PC-3 (cell line): ENCODE data around the gene NCS1. TPM values are rescaled to one million over a fixed set of nuclear protein-coding genes. Genes with fewer than 3 reads are reported as not detected.

Experiments used
- ATAC-seq: fragments of 200-7000 bp; cut with Tn5 transposase; 2 replicates; pipeline ENCODE4 v1.9.1; 2020; ENCODE audit warnings: mild to moderate bottlenecking, moderate library complexity
- BruUV-seq: library from RNA; stranded (reverse); fragments of 400-500 nt; replicated peaks from 2 replicates; lab custom pipeline; 2021; lab: Mats Ljungman, UMichigan
- CTCF ChIA-PET: fragments of 300-600 bp; sonication (Branson Sonifier 250); formaldehyde crosslinking; loops from one replicate; lab custom pipeline; 2022; ENCODE audit warnings: antibody characterized with exemption; lab: Charles Lee
- POLR2A ChIA-PET: fragments of 300-600 bp; sonication (Branson Sonifier 250); formaldehyde crosslinking; loops from one replicate; lab custom pipeline; 2022; ENCODE audit warnings: antibody characterized with exemption; ENCODE audit not compliant: unreplicated experiment; lab: Charles Lee
- DNase-seq: peaks from one replicate; pipeline ENCODE4 v3.0.0-alpha.2; 2015
- H2AFZ ChIP-seq: fragments of 300-600 bp; sonication (generic); 2 replicates; pipeline ENCODE4 v1.6.0; 2016; ENCODE audit warnings: antibody characterized with exemption, low read length
- H3F3A ChIP-seq: fragments of 300-600 bp; sonication (generic); one replicate; pipeline ENCODE4 v1.6.0; 2017; ENCODE audit warnings: antibody characterized with exemption, low read length, control low read depth, mild to moderate bottlenecking; ENCODE audit not compliant: unreplicated experiment
- H3K27ac ChIP-seq: fragments of 300-600 bp; sonication (generic); 2 replicates; pipeline ENCODE4 v1.5.1; 2016; ENCODE audit warnings: mild to moderate bottlenecking, low read length
- H3K27me3 ChIP-seq: fragments of 300-600 bp; sonication (generic); 2 replicates; pipeline ENCODE4 v1.6.1; 2016; ENCODE audit warnings: low read length, mixed read lengths
- H3K36me3 ChIP-seq: fragments of 300-600 bp; sonication (generic); 2 replicates; pipeline ENCODE4 v1.6.1; 2016; ENCODE audit warnings: low read depth, mixed run types, low read length, mixed read lengths
- H3K4me1 ChIP-seq: fragments of 300-600 bp; sonication (generic); 2 replicates; pipeline ENCODE4 v1.5.1; 2016; ENCODE audit warnings: low read length; ENCODE audit not compliant: insufficient read depth
- H3K4me2 ChIP-seq: fragments of 300-600 bp; sonication (generic); 2 replicates; pipeline ENCODE4 v1.6.0; 2016; ENCODE audit warnings: low read length
- H3K4me3 ChIP-seq: fragments of 300-600 bp; sonication (generic); 2 replicates; pipeline ENCODE4 v1.5.1; 2016; ENCODE audit warnings: mild to moderate bottlenecking, low read length, mixed read lengths
- H3K79me2 ChIP-seq: fragments of 300-600 bp; sonication (generic); 2 replicates; pipeline ENCODE4 v1.6.1; 2017; ENCODE audit warnings: low read length, mixed read lengths
- H3K9ac ChIP-seq: fragments of 300-600 bp; sonication (generic); 2 replicates; pipeline ENCODE4 v1.6.0; 2016; ENCODE audit warnings: mild to moderate bottlenecking, low read length
- H3K9me2 ChIP-seq: fragments of 300-600 bp; sonication (generic); replicated peaks from 2 replicates; pipeline ENCODE4 v1.6.1; 2016; ENCODE audit warnings: mixed run types, low read length, mixed read lengths
- H3K9me3 ChIP-seq: fragments of 300-600 bp; sonication (generic); 2 replicates; pipeline ENCODE4 v1.6.1; 2016; ENCODE audit warnings: low read length, mixed read lengths
- H4K20me1 ChIP-seq: fragments of 300-600 bp; sonication (generic); 2 replicates; pipeline ENCODE4 v1.6.1; 2016; ENCODE audit warnings: low read length, mixed read lengths
- EZH2 ChIP-seq: fragments of 300-600 bp; sonication (generic); IDR thresholded peaks from one replicate; pipeline ENCODE4 v1.6.1; 2017; ENCODE audit warnings: antibody characterized with exemption, mild to moderate bottlenecking, low read length; ENCODE audit not compliant: unreplicated experiment
- EZH2phosphoT487 ChIP-seq: fragments of 300-600 bp; sonication (generic); IDR thresholded peaks from 2 replicates; pipeline ENCODE4 v1.6.1; 2018; ENCODE audit warnings: mild to moderate bottlenecking, antibody characterized with exemption, low read length, borderline replicate concordance
- intact Hi-C: fragments of 100-400 bp; cut with micrococcal nuclease; formaldehyde crosslinking; loops from 2 replicates; pipeline ENCODE4 v1.9.0; 2023
- total RNA-seq: library from RNA; depleted of rRNA; stranded (reverse); fragments of >200 nt; gene quantifications from 2 replicates; pipeline ENCODE4 v1.2.3, GENCODE V29; 2014
- TF ChIP-seq, protein P1 (sequence below): fragments of 300-600 bp; sonication (generic); conservative IDR thresholded peaks from 2 replicates; pipeline ENCODE4 v1.5.1; 2017; ENCODE audit warnings: antibody characterized with exemption, low read depth, mild to moderate bottlenecking, low read length

Gene NCS1
- total RNA-seq, 1 experiment from 2014 or later = 14.0 TPM

DNA sequence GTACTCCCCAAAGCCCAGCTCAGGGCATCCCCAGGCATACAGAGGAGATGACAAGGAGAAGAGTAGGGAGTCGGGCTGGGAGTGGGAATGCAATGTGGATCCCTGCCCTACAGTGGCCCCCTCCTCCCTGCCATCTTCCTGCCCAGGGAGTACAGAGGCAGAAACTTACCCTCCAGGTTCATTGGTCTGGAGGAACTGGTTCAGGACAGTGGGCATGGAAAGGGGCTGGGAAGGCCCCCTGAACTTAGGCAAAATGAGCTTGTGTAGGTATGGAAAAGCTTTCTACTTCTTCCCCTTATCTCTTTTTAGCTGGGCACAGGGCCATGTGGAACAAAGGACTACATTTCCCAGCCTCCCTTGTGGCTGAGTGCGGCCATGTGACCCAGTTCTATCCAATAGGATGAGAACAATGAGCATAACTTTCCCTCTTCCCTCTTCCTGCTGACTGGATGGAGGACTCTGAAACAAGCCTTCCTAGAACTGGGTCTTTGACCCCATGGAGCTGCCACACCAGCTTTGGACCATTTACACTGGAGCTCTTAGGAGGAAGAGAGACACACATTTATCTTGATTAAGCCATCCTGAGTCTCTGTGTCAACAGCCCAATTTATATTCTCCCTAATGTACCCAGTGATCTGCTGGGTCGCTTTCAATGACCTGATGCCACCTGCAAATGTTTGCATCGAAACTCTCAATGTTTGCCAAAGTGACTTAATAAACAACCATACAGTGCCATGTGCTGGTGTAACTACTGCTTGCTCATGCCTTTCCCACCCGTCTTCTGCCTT, 68.4 kb downstream of the NCS1 start:
- Histone ChIP-seq H3K79me2 (no peaks in the 10 kb centered on the region), H3K27me3 (no peaks in the 10 kb centered on the region), H3K9ac (no peak overlapping the region), H3F3A (no peaks in the 10 kb centered on the region), H3K9me3 (no peaks in the 10 kb centered on the region), H2AFZ (no peak overlapping the region), H3K4me1 (no peaks in the 10 kb centered on the region), H3K9me2 (no peaks in the 10 kb centered on the region), H3K4me2 (no peak overlapping the region), H3K36me3 (no peaks in the 10 kb centered on the region), H4K20me1 (no peaks in the 10 kb centered on the region), H3K27ac (no peak overlapping the region), H3K4me3 (no peak overlapping the region)
- POLR2A ChIA-PET = no interaction called here
- ATAC-seq = peak; percentile 62
- no TSS peak for BruUV-seq
- intact Hi-C loops = no loop called here
- CTCF ChIA-PET = no interaction called here
- TF ChIP-seq EZH2phosphoT487 = no peak
- TF ChIP-seq, protein P1, sequence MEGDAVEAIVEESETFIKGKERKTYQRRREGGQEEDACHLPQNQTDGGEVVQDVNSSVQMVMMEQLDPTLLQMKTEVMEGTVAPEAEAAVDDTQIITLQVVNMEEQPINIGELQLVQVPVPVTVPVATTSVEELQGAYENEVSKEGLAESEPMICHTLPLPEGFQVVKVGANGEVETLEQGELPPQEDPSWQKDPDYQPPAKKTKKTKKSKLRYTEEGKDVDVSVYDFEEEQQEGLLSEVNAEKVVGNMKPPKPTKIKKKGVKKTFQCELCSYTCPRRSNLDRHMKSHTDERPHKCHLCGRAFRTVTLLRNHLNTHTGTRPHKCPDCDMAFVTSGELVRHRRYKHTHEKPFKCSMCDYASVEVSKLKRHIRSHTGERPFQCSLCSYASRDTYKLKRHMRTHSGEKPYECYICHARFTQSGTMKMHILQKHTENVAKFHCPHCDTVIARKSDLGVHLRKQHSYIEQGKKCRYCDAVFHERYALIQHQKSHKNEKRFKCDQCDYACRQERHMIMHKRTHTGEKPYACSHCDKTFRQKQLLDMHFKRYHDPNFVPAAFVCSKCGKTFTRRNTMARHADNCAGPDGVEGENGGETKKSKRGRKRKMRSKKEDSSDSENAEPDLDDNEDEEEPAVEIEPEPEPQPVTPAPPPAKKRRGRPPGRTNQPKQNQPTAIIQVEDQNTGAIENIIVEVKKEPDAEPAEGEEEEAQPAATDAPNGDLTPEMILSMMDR = no peak
- DNase-seq = peak; percentile 52

DNA sequence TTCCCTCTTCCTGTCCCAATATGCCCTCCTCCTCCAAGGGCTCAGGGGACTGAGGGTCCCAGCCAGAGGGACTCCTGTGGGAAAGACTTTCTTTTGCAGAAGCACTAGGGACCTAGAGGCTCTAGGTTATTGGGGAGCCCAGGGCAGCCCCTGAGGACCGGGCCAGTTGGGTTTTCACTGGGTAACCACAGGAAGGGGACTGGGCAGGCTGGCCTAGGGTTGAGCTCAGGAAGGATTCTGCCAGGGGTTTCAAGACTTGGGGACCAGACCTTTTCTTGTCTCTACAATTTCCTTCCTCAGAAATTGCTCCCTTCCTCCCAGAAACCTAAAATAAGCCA, 69.0 kb downstream of the NCS1 start:
- no peaks in the 10 kb centered on the region for H3K4me1 ChIP-seq
- CTCF ChIA-PET = no interaction called here

More for the DNA sequence above, 69.0 kb downstream of the NCS1 start:
- Histone ChIP-seq H3K27ac (no peak overlapping the region), H3F3A (no peaks in the 10 kb centered on the region), H3K9ac (no peak overlapping the region), H3K4me2 (no peak overlapping the region), H2AFZ (no peak overlapping the region), H3K36me3 (no peaks in the 10 kb centered on the region), H3K9me3 (no peaks in the 10 kb centered on the region), H3K4me3 (no peak overlapping the region), H4K20me1 (no peaks in the 10 kb centered on the region), H3K79me2 (no peaks in the 10 kb centered on the region), H3K9me2 (no peaks in the 10 kb centered on the region), H3K27me3 (no peaks in the 10 kb centered on the region)
- no peak for DNase-seq
- intact Hi-C loops = no loop called here
- ATAC-seq = no peak
- BruUV-seq = no TSS peak
- POLR2A ChIA-PET = no interaction called here
- TF ChIP-seq, protein P1 = no peak
- TF ChIP-seq EZH2 = no peak
- no peak for TF ChIP-seq EZH2phosphoT487
